ENCODE data around the gene FBXO46.
A peak's percentile ranks its signal among the peaks of the same experiment; 100 is the strongest.

The FBXO46 gene

GRCh38 chr19:45730368-45731288 lies at the start of gene FBXO46:
Gene FBXO46 (minus strand): TSS chr19:45730896. CDS start chr19:45713495, 17,401 bp downstream.
- H3K27ac ChIP-seq: peak within 1 kb of the TSS; percentile 73
- DNase-seq (ENCODE audit: low read depth, low spot score): peak; percentile 89

GRCh38 chr19:45780146-45780447 lies 49.4 kb upstream of the FBXO46 start:
- DNase-seq (ENCODE audit: low read depth, low spot score): no peak
- no peak overlapping the region for H3K27ac ChIP-seq

- no peak for DNase-seq (ENCODE audit: low read depth, low spot score)
- no peak overlapping the region for H3K27ac ChIP-seq
Observed at GRCh38 chr19:45779231-45780145, 48.8 kb upstream of the FBXO46 start.

- no peak for DNase-seq (ENCODE audit: low read depth, low spot score)
Observed at GRCh38 chr19:45778010-45778661, 47.4 kb upstream of the FBXO46 start.

GRCh38 chr19:45777395-45777961 lies 46.8 kb upstream of the FBXO46 start:
- DNase-seq (ENCODE audit: low read depth, low spot score): no peak
- H3K27ac ChIP-seq: no peak overlapping the region

More at GRCh38 chr19:45778010-45778661, 47.4 kb upstream of the FBXO46 start:
- H3K27ac ChIP-seq: no peak overlapping the region

GRCh38 chr19:45774765-45775164 lies 44.1 kb upstream of the FBXO46 start:
- DNase-seq (ENCODE audit: low read depth, low spot score): no peak
- H3K27ac ChIP-seq: no peak overlapping the region

- DNase-seq (ENCODE audit: low read depth, low spot score): no peak
Observed at GRCh38 chr19:45773384-45773783, 42.7 kb upstream of the FBXO46 start.

GRCh38 chr19:45772912-45773311 lies 42.2 kb upstream of the FBXO46 start:
- DNase-seq (ENCODE audit: low read depth, low spot score): no peak
- no peak overlapping the region for H3K27ac ChIP-seq

More at GRCh38 chr19:45773384-45773783, 42.7 kb upstream of the FBXO46 start:
- no peak overlapping the region for H3K27ac ChIP-seq

GRCh38 chr19:45772130-45772840 lies 41.6 kb upstream of the FBXO46 start:
- no peak overlapping the region for H3K27ac ChIP-seq
- no peak for DNase-seq (ENCODE audit: low read depth, low spot score)

GRCh38 chr19:45771311-45771933 lies 40.7 kb upstream of the FBXO46 start:
- no peak for DNase-seq (ENCODE audit: low read depth, low spot score)
- no peak overlapping the region for H3K27ac ChIP-seq

GRCh38 chr19:45770192-45771101 lies 39.8 kb upstream of the FBXO46 start:
- H3K27ac ChIP-seq: peak overlapping the region; percentile 84
- DNase-seq (ENCODE audit: low read depth, low spot score): peak; percentile 92

GRCh38 chr19:45769821-45770191 lies 39.1 kb upstream of the FBXO46 start:
- DNase-seq (ENCODE audit: low read depth, low spot score): no peak
- peak overlapping the region; percentile 84 for H3K27ac ChIP-seq

- DNase-seq (ENCODE audit: low read depth, low spot score): peak; percentile 82
- peak within 1 kb of the TSS; percentile 84 for H3K27ac ChIP-seq
Observed at GRCh38 chr19:45768984-45769782, 38.5 kb upstream of the FBXO46 start, which contains the start of gene SIX5. Gene SIX5 (minus strand): TSS chr19:45769252. CDS start chr19:45768844, 408 bp downstream.

GRCh38 chr19:45768655-45768983 lies 37.9 kb upstream of the FBXO46 start:
- DNase-seq (ENCODE audit: low read depth, low spot score): no peak
- peak overlapping the region; percentile 84 for H3K27ac ChIP-seq

GRCh38 chr19:45767881-45768654 lies 37.4 kb upstream of the FBXO46 start:
- DNase-seq (ENCODE audit: low read depth, low spot score): no peak
- H3K27ac ChIP-seq: peak overlapping the region; percentile 84

- H3K27ac ChIP-seq: peak overlapping the region; percentile 84
- DNase-seq (ENCODE audit: low read depth, low spot score): no peak
Observed at GRCh38 chr19:45767410-45767880, 36.7 kb upstream of the FBXO46 start.

All from epithelial cell of prostate (primary cell).